Activated CD8-positive, alpha-beta memory T cell treated with anti-CD3 and anti-CD28 coated beads, Interleukin-2, amount 50 U/mL, for 4 hours (primary cell): Measurements from ENCODE around the gene SLC8A3.
"Not testable (repeated sequence)": the region's sequence is repeated elsewhere in the genome, so short reads cannot be mapped to it uniquely, and the experiment has no call there.

Experiments used
- DNase-seq: peaks from one replicate; pipeline ENCODE4 v3.0.0-alpha.2; 2020

Gene SLC8A3, protein sequence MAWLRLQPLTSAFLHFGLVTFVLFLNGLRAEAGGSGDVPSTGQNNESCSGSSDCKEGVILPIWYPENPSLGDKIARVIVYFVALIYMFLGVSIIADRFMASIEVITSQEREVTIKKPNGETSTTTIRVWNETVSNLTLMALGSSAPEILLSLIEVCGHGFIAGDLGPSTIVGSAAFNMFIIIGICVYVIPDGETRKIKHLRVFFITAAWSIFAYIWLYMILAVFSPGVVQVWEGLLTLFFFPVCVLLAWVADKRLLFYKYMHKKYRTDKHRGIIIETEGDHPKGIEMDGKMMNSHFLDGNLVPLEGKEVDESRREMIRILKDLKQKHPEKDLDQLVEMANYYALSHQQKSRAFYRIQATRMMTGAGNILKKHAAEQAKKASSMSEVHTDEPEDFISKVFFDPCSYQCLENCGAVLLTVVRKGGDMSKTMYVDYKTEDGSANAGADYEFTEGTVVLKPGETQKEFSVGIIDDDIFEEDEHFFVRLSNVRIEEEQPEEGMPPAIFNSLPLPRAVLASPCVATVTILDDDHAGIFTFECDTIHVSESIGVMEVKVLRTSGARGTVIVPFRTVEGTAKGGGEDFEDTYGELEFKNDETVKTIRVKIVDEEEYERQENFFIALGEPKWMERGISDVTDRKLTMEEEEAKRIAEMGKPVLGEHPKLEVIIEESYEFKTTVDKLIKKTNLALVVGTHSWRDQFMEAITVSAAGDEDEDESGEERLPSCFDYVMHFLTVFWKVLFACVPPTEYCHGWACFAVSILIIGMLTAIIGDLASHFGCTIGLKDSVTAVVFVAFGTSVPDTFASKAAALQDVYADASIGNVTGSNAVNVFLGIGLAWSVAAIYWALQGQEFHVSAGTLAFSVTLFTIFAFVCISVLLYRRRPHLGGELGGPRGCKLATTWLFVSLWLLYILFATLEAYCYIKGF

DNA sequence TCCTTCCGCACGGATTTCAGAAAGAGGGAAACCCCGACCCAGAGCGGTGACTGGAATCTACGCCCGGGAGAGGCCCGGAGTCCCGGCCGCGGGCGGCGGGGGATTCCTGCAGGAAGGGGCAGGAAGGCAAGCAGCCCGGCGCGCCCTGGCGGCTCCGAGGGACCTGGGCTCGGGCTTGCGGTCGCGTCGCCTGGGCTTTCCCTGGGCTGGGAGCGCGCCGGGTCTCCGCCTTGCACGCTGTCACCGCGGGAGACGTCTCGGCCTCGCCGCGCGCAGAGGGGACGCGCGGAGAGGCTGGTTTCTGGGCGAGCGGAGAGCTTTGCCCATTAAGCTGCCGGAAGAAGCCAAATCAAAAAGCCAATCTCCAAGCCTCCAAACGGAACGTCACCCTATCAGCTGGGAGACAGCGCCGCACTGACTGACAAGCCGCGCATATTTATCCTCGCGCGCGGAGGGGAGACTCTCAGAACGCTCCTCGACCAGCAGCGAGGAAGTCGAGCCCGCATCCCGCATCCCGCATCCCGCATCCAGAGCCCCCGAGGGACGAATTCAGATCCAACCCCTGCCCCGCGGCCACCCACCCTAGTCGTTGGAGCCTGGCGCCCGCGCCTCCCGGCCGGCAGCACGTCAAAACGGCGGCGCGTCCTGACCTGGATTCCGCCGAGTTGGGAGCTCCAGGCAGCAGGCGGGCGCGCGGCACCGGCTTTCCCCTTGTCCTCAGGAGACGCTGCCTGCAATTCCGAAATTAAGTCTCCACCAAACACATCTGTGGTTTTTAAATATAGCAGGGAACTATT, at the start of gene SLC8A3:
Gene SLC8A3 (minus strand): TSS at position 293 of the 797 bp plus-strand sequence. CDS start 20,529 bp downstream, outside the sequence.
- peak; percentile 16 for DNase-seq

DNA sequence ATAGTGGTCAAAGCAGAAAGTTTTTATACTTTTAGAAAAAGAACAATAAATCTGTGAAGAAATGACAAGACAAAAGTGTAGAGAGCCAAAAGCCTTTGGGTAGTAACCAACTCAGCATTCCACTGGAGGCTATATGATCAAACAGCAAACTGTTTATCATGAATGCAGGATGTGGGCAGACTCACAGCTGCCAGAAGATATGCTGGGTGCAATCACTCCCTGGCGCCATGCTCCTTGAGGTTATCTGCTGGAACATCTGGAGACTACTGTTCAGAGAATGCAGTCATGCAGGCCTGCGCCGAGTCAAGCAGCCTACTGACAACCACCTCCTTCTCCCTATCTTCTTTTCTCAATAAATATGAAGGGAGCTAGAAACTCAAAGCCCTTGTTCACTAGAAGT, 49.0 kb upstream of the SLC8A3 start:
- DNase-seq: no peak

DNA sequence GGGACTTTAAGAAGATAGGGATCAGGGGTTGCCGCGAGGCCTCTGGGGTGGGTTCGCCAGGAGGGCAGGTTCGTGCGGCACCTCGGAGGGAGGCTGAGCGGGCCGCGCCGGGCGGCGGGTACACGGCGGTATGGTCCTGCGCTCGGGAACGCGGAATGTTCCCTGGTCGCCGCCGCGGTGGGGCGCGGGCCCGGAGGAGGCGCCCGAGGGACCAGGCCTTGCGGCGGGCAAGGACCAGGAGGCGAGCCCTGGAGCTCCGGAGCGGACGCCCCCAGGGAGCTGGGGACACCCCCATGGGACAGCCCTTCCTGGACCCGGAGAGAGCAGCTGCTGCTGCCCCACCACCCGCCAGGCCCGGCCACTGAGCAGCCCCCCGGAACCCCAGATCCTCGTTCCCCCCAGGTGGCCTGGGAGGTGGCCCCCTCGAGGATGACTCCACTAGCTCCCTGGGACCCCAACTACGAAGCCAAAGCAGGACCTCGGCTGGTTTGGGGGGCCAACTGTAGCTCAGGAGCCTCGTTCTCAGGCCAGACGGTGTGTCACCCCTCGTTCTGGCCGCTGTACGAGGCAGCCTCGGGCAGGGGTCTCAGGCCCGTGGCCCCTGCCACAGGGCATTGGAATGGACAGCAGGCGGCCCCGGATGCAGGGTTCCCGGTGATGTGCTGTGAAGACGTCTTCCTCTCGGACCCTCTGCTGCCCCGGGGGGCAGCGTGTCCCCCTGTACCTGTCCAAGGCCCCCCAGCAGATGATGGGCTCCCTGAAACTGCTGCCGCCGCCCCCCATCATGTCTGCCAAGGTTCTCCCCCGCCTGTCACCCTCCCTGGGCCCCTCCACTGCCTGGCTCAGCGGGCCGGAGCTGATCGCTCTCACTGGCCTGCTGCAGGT, 45.6 kb upstream of the SLC8A3 start:
- DNase-seq: no peak

DNA sequence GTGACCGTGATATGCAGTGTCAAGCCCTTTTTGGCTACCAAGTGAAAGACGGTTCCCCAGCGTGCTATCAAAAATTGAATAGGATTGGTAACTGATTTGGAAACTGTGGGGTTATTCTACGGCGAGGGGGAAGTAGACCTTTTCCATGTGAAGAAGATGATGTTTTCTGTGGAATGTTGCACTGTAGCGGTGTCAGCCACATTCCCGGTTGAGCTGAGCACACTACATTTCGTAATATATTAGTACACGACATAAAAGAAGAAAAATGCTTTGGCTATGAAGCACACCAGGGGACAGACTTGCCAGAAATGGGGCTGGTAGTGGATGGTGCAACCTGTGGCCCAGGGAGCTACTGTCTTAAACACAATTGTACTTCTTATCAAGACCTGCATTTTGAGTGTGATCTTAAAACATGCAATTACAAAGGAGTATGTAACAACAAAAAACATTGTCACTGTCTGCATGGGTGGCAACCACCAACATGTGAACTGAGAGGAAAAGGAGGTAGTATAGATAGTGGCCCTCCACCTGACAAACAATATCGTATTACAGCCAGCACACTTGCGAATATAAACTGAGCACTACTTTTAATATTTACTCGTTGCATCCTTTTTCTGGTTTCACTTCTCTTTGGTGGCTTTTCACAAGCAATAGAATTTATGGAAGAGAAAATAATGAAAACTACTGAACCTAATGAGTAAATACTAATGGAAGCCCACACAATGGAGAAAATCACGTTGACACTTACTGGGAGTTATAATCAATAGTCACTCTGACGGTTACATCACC, 43.2 kb upstream of the SLC8A3 start:
- DNase-seq: not testable (repeated sequence)

DNA sequence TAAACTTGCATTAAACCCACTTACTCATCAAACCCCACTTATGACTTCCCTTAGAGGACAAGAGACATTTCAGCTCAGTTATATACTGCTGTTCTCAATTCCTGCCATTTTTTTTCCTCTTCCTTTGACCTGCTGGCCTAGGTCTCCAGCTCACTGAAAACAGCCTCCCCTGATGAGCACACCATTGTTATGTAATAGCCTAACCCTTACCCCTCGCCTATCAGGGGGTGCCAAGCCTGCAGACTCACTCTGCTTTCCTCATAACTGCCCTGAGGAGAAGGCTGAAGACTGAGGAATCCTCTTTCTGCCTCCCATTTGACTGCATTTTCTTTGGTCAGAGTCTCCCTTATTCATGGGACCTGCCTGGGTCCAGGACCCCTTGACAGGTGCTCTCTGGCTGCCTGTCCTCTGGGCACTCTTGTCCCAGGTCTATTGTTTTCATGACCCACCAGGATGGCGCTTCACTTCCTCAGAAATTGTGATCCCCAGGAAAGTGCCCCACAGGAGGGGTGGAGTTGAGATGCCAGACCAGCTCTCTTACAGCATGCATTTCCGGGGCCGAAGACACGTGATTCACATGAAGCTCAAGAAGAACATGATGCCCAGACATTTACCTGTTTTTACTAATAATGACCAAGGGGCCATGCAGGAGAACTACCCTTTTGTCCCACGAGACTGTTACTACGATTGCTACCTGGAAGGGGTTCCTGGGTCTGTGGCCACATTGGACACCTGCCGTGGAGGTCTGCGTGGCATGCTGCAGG, 41.3 kb upstream of the SLC8A3 start:
- DNase-seq: not testable (repeated sequence)

DNA sequence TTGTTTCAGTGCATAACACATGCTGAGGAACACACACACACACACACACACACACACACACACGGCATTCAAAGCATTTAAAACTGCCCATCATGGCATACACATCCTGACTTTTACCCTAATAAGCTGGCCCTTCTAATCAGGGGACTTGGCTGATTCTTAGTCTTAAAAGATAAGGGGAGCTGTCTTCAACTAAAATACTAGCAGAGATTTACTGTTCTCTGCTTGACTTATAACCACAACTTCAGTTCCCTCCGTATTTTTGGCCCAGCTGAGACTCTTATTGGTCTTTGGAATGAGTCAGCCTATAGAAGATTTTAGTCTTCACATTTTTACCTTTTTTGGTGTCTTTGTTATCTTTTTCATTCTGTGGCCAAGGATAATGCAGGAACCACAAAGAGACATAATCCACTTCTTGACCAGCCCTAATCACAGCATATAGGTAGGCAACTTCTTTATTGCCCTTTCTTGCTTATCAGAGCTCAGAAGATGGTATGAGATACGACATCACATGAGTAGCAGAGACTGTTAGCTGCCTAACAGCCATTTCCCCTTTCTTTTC, 25.1 kb upstream of the SLC8A3 start:
- no peak for DNase-seq

DNA sequence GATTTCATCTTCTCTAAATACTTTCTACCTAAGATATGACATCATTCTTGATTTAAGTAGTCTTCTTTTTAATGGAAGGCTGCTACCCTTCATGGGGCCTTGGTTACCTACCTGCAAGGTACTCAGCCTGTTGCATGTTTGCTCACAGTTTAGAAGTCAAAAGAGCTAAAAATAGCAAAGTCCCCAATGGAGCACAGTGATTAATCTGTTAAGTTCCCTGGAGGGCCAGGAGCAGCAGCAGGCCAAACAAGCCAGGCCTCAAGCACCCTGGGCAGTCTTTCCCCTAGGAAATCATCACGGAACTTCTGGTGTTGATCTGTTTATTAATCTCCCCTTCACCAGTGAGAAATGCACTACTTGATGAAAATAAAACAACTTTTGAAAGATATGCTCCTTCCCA, 24.0 kb upstream of the SLC8A3 start:
- no peak for DNase-seq

DNA sequence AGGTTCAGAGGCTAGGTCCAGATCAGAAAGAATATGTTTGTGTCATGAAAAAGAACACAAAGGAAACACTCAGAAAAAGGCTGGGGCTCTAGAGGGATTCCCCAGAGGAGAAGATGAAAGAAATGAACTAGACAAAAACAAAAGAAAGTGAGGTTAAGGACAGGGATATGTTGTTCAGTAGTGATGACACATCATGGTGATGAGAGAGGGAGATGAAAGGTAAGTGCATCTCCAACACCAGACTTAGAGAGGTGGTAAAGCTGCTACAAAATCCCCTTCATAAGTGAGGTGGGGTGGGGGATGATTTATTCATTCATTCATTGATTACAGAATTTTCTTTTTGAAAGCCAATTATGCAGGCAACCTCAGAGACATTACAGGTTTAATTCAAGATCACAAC, 19.6 kb upstream of the SLC8A3 start:
- DNase-seq: no peak

DNA sequence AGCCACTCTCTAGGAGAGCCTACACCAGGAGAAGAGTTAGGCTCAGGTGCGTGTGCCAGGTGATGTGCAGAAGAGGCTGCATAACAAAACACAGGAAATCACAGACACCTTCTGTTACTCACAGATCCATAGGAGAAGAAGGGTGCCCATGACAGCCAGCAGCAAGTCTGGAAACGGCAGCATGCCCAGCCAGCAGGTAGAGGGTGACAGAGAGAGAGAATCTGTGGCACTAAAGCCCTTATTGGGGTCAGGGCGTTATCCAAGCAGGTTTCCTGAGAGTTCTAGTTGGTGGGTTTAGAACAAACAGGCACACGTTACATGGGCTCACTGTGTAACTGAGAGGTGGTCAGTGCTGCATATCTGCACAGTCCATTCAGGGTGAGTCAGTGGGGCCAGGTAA, 14.9 kb upstream of the SLC8A3 start:
- no peak for DNase-seq

DNA sequence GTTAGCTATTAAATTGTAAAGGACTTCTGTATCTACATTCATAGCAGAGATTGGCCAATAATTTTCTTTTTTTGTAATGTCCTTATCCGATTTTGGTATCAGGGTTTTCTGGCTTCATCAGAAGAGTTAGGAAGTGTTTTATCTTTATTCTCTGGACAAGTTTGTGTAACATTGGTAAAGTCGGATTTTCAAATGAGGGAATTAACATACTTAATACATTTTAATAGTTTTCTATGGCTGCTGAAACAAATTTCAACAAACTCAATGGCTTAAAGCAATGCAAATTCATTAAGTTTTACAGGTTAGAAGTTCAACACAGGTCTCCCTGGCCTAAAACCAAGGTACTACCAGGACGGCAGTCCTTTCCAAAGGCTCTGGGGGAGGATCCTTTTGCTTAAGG, 13.2 kb upstream of the SLC8A3 start:
- no peak for DNase-seq

DNA sequence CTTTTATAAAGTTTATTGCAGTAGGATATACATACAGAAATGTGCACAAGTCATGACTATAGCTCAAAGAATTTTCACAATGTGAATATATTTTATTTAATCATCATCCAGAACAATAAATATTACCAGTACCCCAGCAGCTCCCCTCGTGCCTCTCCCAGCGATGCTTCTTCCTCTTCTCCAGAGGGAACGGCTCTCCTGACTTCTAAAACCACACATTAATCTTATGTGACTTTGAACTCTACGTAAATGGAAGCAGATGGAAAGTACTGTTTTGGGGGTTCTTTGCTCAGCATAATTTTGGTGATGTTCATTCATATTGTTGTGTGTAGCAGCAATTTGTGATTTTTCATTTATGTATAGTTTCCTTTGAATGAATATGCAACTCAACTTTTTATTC, 4.6 kb upstream of the SLC8A3 start:
- no peak for DNase-seq

DNA sequence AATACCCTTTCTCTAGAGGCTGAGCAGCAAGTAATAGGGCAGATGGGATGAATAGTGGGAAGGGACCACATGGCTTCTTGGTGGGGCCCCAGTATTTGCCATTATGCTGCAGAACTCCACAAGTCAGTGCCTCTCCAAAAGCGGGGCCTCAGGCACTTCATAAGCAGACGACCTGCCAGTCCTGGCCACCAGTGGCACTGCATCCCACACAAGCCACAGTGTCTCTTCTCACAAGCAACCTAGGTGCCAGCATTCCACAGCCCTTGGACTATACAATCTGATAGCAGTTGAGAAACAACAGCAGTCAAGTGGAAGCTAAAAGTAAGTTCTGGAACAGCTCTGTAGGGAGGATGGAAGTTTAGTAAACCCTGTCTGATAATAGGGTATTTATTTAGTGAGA, 4.2 kb upstream of the SLC8A3 start:
- DNase-seq: no peak

DNA sequence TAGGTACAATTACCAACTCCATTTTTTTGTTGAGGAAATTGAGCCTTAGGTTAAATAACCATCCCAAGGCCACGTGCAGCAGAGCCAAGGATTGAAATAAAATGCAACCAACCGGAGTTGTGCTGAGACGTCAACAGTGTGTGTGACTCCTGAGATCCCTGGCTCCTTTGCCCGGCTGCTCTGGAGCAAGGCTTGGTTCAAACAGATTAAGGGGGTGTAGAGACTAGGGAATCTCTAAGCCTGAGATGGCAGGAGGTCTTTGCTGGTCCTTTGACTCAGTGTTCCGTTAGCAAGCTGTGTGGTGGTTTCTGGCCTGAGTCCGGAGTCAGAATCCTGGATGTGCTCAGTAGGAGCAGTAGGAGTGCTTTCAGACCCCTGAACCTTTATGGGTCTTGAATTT, 1.4 kb upstream of the SLC8A3 start:
- no peak for DNase-seq

DNA sequence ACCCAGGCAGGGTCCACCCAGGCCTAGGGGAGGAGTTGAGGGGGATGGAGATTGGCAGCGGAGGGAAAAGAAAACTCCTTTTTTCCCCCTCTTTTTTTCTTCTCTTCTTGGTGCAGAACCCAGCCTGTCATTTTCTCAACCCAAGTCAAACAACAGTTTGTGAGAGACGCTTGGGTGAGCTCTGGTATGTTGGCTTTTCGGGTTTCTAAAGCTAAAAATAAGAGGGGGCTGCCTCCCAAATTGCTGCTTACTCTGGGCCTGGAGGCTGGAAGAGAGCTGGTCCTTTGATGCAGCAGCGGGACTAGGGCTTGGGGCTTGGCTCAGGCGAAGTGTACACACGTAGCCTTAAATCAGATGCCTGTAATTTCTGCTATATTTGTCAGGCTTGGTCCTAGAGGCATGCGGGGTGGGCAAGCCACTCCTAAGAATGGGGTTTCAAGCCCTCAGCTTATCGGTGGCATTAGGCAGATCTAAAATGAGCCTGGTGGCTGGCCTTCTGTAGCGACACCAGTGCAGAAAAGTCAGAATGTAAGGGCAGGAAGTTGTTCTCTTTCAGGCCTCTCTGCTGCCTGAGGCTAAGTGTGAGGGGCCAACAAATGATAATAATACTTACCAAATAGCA, 816 bp upstream of the SLC8A3 start:
- no peak for DNase-seq

DNA sequence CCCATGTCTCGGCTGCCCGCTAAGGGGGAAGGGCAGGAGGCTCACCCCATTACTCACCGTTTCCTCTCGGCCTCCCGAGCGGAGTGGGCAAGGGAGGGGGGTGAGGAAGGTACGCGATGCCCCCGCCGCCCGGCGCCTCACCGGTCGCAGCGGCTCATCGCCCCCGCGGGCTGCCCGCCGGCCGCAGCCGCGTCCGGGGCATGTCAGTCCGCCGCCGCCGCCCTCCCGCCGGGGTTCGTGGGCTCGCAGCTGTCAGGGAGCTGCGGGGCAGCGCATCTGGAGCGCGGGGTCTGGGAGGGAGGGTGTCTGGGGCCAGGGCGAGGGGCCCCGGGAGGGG, 461 bp downstream of the SLC8A3 start:
- DNase-seq: no peak

DNA sequence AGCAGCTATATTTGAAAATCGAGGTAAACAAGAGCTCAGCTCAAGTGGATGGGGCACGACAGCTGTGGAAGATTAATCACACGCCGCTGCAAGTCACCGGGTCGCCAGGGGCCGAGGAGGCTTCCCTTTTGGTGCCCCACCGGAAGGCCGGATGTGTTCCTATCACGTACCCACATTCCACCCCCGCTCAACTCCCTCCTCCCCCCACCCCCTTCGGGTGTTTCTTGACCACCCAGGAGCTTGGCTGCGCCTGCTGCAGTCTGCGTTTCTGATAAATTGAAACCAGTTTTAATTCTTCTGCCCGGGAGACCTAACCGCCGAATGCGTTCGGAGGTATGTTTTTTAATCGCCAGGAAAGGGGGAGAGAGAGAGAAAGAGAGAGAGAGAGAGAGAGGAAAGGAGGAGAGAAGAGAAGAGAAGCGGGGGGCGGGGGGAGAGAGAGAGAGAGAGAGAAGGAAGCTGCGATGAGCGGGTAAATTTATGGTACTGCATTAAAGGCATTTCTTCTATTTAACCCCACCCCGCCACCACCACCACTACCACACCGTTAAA, 1.8 kb downstream of the SLC8A3 start:
- no peak for DNase-seq

DNA sequence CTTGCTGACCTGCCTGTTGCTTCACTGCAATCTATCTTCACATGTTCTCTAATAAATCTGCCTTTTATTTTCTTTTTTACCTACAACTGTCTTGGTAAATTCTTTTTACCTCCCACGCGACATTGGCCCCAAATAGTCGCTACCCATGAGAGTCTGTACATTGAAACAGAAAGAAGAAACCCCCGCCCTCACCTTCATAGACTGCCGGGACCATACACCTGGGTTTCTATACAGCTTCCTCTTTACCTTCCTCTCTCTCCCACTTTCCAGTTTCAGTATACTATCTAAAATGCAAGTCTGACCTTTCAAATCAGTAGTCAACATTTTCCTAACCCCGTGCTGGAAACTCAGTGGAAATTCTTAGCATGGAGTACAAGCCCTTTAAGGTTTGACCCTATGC, 4.8 kb downstream of the SLC8A3 start:
- no peak for DNase-seq

DNA sequence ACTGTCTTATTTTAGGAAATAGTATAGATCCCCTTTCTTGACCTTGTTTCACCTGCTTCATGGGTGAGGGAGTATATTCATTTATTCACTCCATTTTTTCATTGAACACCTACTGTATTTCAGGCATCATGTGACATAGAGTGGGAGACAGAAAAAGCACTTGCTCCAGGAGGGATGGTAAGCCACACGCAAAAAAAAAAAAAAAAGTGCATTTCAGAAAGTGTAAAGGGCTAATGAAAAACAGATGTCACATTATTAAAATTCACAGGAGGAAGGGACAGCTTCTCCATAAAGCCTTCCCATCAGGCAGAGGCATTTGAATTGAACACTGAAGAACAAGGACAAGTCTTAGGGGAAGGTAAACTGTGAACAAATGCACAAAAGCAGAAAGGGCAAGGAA, 7.5 kb downstream of the SLC8A3 start:
- no peak for DNase-seq

DNA sequence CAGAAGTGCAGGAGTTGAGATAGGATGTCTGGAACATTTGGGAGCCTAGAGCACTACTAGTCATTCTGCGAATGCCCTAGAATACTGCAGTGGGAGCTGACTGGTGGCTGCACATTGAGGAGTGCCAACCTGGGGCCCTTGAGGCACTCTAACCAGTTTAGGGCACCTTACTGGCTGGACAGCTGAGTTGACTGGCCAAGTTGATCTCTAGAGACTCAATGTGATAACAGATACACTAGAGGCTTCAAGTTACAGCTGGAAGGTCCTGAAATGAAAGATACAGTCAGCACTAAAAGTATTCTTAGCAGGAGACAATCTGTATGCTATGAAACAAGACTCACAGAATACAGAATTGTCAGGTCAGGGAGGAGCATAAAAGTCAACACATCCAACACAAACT, 8.0 kb downstream of the SLC8A3 start:
- no peak for DNase-seq
